ENCODE measurements around the gene SENP7. TPM values are rescaled to one million over a fixed set of nuclear protein-coding genes. Genes with fewer than 3 reads are reported as not detected.

SENP7 gene
- polyA plus RNA-seq, 3 donors: 1.6 to 12.4 (median 3.8) TPM

GRCh38 chr3:101461451-101461850 is 51.6 kb downstream of the SENP7 start:
- H4K20me1 ChIP-seq (ENCODE audit: insufficient read depth, low read length): peaks cover 8% of the 10 kb centered on the region
- H3K4me3 ChIP-seq (replicated peaks in 1 of 3; ENCODE audit: low read depth in 2 of 3, low read length in 3 of 3): no peak overlapping the region
- no peaks in the 10 kb centered on the region for H3K27me3 ChIP-seq (ENCODE audit: control insufficient read depth in 2 of 2, insufficient read depth in 2 of 2, low read length in 2 of 2)
- no peaks in the 10 kb centered on the region for H3K9me3 ChIP-seq (replicated peaks in 1 of 2; ENCODE audit: control insufficient read depth in 1 of 2, insufficient read depth in 1 of 2, low read length in 2 of 2)
- no peak overlapping the region for H2AFZ ChIP-seq (ENCODE audit: insufficient read depth, low read depth, low read length, poor library complexity, severe bottlenecking)
- no peaks in the 10 kb centered on the region for H3K27me3 Mint-ChIP-seq (ENCODE audit: low read depth in 3 of 3)
- H3K9me3 Mint-ChIP-seq: peaks cover 2 to 7% (median 3%) of the 10 kb centered on the region in 7 donors
- H3K4me1 Mint-ChIP-seq: peaks cover 1% of the 10 kb centered on the region
- peaks cover 38 to 41% of the 10 kb centered on the region in 2 donors for H3K36me3 Mint-ChIP-seq
- no peak for TF ChIP-seq CTCF (IDR thresholded peaks at IDR 0.05)
- H3K9ac ChIP-seq (ENCODE audit: insufficient read depth, low read length, poor library complexity, severe bottlenecking): no peak overlapping the region
- intact Hi-C loops (cut with micrococcal nuclease): no loop called here
- H3K4me3 Mint-ChIP-seq: no peak overlapping the region
- no peak for DNase-seq
- no CpG with 5 or more reads among the region's 4 CpGs for WGBS (ENCODE audit: insufficient coverage)
- no peak overlapping the region for H3K27ac Mint-ChIP-seq
- H3K79me2 ChIP-seq (ENCODE audit: insufficient read depth, low read length): peaks cover 15% of the 10 kb centered on the region
- no peaks in the 10 kb centered on the region for H3K4me1 ChIP-seq (ENCODE audit: control insufficient read depth in 1 of 2, insufficient read depth in 2 of 2, low read length in 2 of 2)
- no peak overlapping the region for H3K27ac ChIP-seq (ENCODE audit: low read depth in 1 of 2, low read length in 2 of 2)
- H3K36me3 ChIP-seq (replicated peaks in 1 of 2; ENCODE audit: control insufficient read depth in 1 of 2, insufficient read depth in 2 of 2, low read length in 2 of 2): peaks cover 13 to 30% of the 10 kb centered on the region in 2 donors
- no peak overlapping the region for H3K4me2 ChIP-seq (replicated peaks; ENCODE audit: extremely low read depth, low read length, poor library complexity, severe bottlenecking)

GRCh38 chr3:101458387-101458786 is 54.6 kb downstream of the SENP7 start:
- H3K9me3 Mint-ChIP-seq: peaks cover 2 to 7% (median 3%) of the 10 kb centered on the region in 7 donors
- H3K27ac Mint-ChIP-seq: no peak overlapping the region
- H3K4me3 Mint-ChIP-seq: no peak overlapping the region
- H3K4me3 ChIP-seq (replicated peaks in 1 of 3; ENCODE audit: low read depth in 2 of 3, low read length in 3 of 3): no peak overlapping the region
- H3K36me3 ChIP-seq (replicated peaks in 1 of 2; ENCODE audit: control insufficient read depth in 1 of 2, insufficient read depth in 2 of 2, low read length in 2 of 2): peaks cover 13 to 32% of the 10 kb centered on the region in 2 donors
- DNase-seq: no peak
- H3K36me3 Mint-ChIP-seq: peaks cover 41 to 51% of the 10 kb centered on the region in 2 donors
- no peak overlapping the region for H3K4me2 ChIP-seq (replicated peaks; ENCODE audit: extremely low read depth, low read length, poor library complexity, severe bottlenecking)
- no CpG with 5 or more reads among the region's 2 CpGs for WGBS (ENCODE audit: insufficient coverage)
- no peaks in the 10 kb centered on the region for H3K9me3 ChIP-seq (replicated peaks in 1 of 2; ENCODE audit: control insufficient read depth in 1 of 2, insufficient read depth in 1 of 2, low read length in 2 of 2)
- peaks cover 7% of the 10 kb centered on the region for H3K79me2 ChIP-seq (ENCODE audit: insufficient read depth, low read length)
- H3K27ac ChIP-seq (ENCODE audit: low read depth in 1 of 2, low read length in 2 of 2): no peak overlapping the region
- H3K27me3 Mint-ChIP-seq (ENCODE audit: low read depth in 3 of 3): no peaks in the 10 kb centered on the region
- H2AFZ ChIP-seq (ENCODE audit: insufficient read depth, low read depth, low read length, poor library complexity, severe bottlenecking): no peak overlapping the region
- no peaks in the 10 kb centered on the region for H3K27me3 ChIP-seq (ENCODE audit: control insufficient read depth in 2 of 2, insufficient read depth in 2 of 2, low read length in 2 of 2)
- no peaks in the 10 kb centered on the region for H3K4me1 ChIP-seq (ENCODE audit: control insufficient read depth in 1 of 2, insufficient read depth in 2 of 2, low read length in 2 of 2)
- H4K20me1 ChIP-seq (ENCODE audit: insufficient read depth, low read length): no peaks in the 10 kb centered on the region
- intact Hi-C loops (cut with micrococcal nuclease): no loop called here
- no peak overlapping the region for H3K9ac ChIP-seq (ENCODE audit: insufficient read depth, low read length, poor library complexity, severe bottlenecking)
- no peak for TF ChIP-seq CTCF (IDR thresholded peaks at IDR 0.05)
- H3K4me1 Mint-ChIP-seq: no peaks in the 10 kb centered on the region

All from CD14-positive monocyte (primary cell).